Fibroblast of the aortic adventitia (primary cell): ENCODE data around the gene SMIM32. TPM values are rescaled to one million over a fixed set of nuclear protein-coding genes. Genes with fewer than 3 reads are reported as not detected.

Source experiments
- DNase-seq: peaks from one replicate; pipeline ENCODE4 v3.0.0-alpha.2; 2010; ENCODE audit warnings: low read depth
- H3K4me3 ChIP-seq: 2 replicates; pipeline ENCODE4 v1.5.1; 2011; ENCODE audit warnings: low read depth, mild to moderate bottlenecking, control low read depth, low read length, moderate library complexity
- total RNA-seq: library from RNA; depleted of rRNA; stranded (reverse); fragments of >200 nt; gene quantifications from 2 replicates; pipeline ENCODE4 v1.2.3, GENCODE V29; 2012; ENCODE audit warnings: low replicate concordance
- TF ChIP-seq, protein P1 (sequence below): IDR thresholded peaks from 2 replicates; pipeline ENCODE4 v1.5.1; 2011; ENCODE audit warnings: mild to moderate bottlenecking, low read length, control low read depth, inconsistent platforms; ENCODE audit not compliant: insufficient read depth

Gene SMIM32
- not detected in 2 replicates for total RNA-seq

DNA sequence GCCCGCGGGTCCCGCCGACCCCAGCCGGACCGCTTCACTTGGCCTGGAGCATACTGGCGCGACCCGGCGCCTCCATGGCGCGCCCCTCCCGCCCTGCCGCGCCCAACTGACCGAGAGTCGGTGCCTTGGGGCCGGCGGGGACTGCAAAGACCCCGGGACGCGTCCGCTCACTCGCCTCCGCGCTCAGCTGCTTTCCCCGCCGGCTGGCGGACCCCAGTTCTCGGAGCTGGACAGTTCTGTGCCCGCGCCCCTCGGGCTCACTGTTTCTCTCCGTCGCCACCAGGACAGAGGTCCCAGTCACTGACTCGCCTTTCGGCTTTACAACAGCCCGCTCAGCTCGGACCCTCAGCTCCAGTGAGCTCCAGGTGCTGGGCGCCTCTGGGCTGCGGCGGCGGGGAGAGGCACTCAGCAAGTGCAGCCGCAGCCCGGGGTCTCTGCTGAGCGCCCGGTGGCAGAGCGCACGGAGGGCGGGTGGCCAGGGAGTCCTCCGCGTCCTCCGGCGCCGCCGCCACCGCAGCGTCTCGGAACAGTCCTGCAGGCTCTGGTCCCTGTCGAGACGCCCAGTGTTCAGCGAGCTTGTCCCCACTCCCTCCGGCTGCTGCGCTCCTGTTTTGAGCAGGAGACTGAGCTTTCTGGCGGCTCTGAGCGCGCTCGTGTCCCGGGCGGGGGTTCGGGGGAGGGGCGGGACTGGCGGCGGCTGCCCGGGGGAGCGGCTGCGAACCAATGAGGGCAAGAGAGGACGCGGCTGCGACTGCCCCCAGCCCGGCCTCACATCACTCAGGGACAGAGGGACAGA lies at the start of gene SMIM32:
SMIM32 (minus strand) TSS at position 637 of the 796 bp plus-strand sequence. CDS start 638 bp downstream, outside the sequence.
- peak within 1 kb of the TSS; percentile 44 for H3K4me3 ChIP-seq
- no peak for DNase-seq

DNA sequence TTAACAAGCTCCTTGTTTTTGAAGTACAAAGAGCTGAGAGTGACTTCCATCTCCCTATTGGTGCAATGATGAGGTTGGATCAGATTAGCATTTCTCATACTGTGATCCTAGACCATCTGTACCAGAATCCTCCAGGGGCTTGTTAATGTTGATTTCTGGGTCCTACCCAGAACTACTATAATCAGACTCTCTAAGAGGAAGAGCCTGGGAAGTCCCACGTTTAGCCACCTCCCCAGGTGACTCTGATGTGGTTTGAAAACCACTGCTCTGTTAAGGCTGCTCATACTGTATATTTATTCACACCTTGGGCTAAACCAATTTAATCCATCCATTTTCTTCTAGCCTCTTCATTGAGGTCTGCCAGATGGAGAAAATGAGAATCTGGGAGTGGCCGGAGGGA lies 49.6 kb upstream of the SMIM32 start:
- no peak overlapping the region for H3K4me3 ChIP-seq
- TF ChIP-seq, protein P1, sequence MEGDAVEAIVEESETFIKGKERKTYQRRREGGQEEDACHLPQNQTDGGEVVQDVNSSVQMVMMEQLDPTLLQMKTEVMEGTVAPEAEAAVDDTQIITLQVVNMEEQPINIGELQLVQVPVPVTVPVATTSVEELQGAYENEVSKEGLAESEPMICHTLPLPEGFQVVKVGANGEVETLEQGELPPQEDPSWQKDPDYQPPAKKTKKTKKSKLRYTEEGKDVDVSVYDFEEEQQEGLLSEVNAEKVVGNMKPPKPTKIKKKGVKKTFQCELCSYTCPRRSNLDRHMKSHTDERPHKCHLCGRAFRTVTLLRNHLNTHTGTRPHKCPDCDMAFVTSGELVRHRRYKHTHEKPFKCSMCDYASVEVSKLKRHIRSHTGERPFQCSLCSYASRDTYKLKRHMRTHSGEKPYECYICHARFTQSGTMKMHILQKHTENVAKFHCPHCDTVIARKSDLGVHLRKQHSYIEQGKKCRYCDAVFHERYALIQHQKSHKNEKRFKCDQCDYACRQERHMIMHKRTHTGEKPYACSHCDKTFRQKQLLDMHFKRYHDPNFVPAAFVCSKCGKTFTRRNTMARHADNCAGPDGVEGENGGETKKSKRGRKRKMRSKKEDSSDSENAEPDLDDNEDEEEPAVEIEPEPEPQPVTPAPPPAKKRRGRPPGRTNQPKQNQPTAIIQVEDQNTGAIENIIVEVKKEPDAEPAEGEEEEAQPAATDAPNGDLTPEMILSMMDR: no peak
- DNase-seq: no peak

More for the DNA sequence above, at the start of gene SMIM32:
- TF ChIP-seq, protein P1: no peak

DNA sequence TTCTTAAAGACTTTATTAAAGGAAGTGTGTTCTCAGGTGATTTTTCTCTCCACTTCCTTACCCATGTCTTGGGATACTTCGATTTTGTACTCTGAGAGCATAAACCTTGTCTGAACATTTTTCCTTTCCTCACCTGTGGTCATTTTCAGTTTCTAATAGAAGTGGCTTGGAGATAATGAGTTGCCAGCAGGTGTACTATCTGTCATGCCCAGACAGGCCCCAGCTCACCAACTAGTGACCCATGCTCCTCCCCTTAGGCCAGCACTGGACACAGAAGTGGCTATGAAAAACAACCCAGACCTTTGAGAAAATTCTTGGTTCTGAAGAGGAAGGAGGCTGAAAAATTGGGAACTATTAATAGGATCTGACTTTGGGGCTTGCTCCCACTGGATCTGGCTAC lies 49.2 kb upstream of the SMIM32 start:
- TF ChIP-seq, protein P1: no peak
- DNase-seq: no peak

DNA sequence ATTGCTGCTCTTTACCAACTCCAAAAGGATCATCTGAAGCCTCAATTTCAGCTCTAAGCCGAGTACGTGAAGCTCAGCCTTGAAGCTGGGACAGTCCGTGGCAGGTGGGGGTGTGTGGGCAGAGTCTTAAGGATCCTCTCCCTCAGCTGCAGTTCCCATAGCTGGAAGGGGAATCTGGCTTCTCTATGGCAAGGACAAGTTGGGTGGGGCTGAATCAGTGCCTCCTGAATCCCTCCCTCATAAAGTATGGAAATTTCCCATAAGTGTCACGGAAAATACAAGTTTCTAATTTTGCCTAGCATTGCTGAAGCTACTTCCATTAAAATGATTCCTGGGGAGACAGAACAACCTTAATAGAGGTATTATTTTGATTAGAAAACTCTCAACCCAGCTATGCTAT lies 47.9 kb upstream of the SMIM32 start:
- DNase-seq: no peak
- H3K4me3 ChIP-seq: no peak overlapping the region
- TF ChIP-seq, protein P1: no peak

More for the DNA sequence above, 49.2 kb upstream of the SMIM32 start:
- no peak overlapping the region for H3K4me3 ChIP-seq

DNA sequence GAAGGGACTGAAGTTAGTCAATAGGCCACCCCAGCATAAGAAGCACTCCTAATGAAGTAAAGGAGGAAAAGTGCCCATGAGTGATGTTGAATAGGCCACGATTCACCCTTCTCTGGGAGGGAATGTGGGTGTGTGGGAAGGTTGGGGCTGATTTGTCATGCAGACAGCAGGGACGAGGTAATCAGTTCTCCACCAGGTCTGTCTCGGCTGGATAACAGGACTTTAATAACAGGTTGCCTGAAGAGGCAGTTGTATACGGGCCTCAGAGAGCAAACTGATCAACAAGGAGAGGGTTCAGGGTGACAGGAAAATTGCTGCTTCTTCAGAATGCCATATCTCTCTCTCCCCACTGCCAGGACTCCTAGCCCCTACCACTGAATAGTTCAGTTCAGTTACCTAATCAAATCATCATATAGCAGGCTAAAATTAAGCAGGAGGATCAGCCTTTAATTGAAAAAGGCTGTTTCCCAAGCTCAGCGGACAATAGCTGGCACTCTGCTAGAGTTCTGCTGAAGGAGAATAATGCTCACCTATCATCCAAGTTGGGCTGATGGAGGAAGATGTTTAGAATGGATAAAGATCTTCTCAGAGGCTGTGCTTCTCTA lies 43.6 kb upstream of the SMIM32 start:
- no peak for DNase-seq
- TF ChIP-seq, protein P1: no peak
- no peak overlapping the region for H3K4me3 ChIP-seq

DNA sequence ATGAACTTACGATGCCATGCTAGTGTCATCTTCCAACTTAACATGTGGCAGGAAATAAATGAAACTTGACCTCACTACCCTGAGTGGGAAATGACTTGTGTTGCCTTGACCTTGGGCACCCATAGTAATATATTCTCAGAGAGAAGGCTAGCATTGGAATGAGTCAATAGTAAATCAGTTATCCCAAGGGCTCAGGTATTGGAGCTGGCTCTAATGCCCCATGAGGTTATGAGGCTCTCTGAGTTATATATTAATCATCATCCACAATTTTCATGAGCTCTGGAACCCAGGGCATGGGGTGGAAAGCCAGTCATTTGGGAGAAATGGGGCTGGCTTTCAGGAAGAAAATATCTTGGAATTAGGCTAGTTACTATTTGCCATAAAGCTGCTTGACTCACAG lies 42.4 kb upstream of the SMIM32 start:
- TF ChIP-seq, protein P1: no peak

More for the DNA sequence above, 42.4 kb upstream of the SMIM32 start:
- H3K4me3 ChIP-seq: no peak overlapping the region
- no peak for DNase-seq
